CD4-positive, alpha-beta T cell treated with Interleukin-1 beta for 1 hour (primary cell): ENCODE data around the gene NRXN3.

Experiments
- DNase-seq, 2 donors: peaks; one replicate each; pipeline ENCODE4 v3.0.0-alpha.2; 2020 to 2022

The NRXN3 gene

DNA sequence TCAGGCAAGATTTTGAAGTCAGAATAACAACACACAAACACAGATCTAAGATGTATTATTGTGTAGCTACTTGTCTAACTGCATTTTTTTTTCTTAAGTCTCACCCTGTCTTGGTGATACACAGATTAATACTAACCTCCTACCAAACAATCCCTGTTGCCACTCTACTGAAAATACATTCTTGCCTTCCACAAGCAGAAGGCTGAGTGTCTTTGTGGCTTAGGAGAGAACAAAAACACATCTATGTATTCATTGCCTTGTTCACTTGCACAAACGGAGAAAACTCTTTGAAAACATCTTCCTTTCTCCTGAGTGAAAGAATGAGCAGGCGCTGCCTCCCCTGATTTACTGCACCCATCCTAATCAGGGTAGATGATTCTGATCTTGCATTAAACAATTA lies 1398.9 kb downstream of the NRXN3 start:
- DNase-seq: no peak

DNA sequence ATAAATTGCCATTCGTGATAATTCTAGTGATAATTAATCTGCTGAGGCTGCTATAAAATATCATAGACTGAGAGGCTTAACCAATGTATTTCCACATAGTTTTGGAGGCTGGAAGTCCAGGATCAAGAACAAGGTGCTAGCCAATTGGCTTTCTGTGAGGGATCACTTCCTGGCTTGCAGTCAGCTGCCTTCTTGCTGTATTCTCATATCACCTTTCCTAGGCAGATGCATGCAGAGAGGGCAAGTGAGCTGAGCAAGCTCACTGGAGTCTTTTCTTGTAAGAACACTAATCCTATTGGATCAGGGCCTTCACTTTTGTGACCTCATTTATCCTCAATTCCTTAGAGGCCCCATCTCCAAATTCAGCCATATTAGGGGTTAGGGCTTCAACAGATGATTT lies 1400.5 kb downstream of the NRXN3 start:
- no peak for DNase-seq

DNA sequence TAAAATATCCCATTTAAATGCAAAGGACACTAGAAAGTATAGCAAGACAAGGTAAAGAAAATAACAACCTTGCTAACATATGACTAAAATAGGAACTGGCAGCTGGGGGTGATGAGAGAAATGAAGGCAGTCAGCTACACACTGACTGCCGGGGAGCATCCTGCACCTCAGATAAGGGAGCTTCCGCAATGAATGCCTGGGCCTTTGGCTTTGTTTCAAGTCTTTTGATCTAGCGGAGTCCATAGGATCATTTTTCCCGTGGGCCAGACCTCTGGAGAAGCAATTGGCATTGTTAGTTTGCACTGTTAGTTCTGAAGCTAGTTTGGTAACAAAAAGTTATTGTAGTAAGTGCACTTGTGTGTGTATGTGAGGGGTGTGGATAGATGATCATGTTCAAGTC lies 1401.2 kb downstream of the NRXN3 start:
- DNase-seq: no peak

DNA sequence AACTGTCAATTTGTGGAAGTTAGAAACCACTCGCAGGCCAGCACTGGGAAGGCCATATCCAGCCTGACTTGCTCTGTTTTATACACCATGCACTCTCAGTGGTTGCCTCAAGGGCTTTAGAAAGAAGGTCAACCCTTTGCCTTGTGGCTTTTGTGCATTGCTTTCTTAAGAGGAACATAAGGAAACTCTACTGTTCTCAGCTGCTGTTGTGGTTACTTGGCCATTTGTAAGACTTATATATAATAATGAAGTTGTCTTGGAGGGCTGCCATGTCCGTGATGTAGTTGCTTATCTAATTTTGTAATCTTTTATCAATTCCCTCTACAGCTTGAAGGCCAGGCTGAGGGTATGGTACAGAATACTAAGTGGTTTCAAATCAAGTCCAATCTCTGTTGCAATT lies 1403.3 kb downstream of the NRXN3 start:
- no peak for DNase-seq

DNA sequence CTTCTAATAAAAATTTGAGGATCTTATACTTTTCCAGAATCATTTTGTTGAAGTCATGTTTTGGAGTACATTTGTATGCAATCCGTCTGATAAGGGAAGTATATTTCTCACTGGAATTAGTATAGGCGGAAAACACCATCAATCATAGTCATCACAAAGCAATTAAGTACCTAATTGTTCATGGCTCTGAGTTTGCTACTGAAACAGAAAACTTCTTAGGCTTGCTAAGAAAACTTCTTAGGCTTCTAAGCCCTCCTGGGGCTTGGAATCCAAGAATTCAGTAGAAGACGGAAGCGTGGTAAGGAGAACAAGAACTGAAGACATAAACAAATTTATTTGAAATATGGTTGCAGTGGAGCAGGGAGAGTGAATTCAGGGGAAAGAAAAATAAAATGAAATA lies 1404.9 kb downstream of the NRXN3 start:
- DNase-seq: no peak

DNA sequence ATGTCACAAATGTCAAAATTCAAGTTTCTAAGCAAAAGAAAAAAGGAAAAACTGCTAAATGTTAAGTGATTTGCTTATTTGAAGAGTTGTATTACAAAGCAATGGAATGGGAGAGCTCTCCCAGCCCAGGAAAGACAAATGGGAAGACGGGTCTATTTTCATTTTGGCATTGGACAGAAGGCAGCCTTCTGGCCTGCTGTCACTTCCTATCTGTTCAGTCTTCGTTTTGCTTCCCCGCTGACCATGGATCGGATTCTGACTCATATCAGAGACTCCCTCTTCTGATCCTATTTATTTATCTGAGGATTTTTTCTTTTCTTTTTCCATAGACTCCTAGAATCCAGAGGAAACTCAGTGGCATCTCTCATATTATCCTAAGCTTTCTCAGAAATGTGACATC lies 1406.3 kb downstream of the NRXN3 start:
- DNase-seq: no peak

DNA sequence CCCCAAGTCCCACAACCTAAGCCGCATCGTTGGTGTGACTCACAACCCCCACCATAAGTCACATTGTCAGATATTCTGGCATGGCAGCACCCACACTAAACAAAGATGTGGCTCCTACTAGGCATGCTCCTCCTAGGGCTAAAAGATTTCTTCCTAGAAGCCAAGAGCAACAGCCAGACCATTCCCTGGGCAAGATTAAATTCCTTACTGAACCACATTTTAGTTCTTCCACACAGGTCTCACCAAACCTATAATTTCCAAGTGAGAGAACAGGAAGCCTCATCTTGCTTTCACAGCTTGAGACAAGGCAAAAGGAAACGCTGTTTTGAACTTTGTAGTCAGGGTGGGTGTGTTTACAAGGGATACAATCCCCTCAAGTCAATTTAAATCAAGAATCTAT lies 1408.3 kb downstream of the NRXN3 start:
- DNase-seq: no peak

DNA sequence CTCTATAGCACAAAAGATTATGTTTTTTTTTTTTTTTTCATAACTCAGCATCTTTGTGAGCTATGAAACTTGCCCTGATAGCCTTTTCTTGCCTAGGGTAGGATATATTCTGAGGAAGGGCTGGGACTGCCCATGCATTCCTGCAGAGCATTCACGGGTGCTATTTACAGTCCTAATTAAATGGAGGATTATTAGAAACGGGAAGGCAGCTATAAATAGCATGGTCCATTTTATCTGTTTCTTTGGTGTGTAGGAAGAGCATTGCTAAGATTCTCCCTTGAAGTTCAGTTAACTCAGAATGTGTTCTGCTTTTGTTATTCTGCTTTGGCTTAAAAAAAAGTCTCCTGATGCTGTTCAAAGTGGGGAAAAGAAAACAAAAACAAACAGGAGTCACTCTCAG lies 1410.2 kb downstream of the NRXN3 start:
- no peak for DNase-seq

DNA sequence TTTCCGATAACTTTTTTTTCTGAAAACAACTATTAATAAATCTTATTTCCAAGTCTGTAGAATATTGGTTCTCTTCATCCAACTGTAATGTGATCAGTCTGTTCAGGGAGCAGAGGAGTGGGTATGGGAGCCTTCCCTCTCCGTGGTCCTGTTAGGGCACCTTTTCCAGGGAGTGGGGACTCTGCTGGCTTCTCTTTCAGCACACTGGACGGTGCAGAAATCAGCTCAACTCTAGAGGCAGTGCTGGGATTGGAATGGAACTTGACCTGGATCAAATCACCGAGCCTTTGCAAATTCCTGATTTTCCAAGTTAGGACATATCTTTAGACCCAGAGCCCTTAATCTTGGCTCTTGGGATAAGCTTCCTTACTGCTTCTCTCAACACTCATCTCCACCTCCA lies 1410.7 kb downstream of the NRXN3 start:
- DNase-seq: no peak

DNA sequence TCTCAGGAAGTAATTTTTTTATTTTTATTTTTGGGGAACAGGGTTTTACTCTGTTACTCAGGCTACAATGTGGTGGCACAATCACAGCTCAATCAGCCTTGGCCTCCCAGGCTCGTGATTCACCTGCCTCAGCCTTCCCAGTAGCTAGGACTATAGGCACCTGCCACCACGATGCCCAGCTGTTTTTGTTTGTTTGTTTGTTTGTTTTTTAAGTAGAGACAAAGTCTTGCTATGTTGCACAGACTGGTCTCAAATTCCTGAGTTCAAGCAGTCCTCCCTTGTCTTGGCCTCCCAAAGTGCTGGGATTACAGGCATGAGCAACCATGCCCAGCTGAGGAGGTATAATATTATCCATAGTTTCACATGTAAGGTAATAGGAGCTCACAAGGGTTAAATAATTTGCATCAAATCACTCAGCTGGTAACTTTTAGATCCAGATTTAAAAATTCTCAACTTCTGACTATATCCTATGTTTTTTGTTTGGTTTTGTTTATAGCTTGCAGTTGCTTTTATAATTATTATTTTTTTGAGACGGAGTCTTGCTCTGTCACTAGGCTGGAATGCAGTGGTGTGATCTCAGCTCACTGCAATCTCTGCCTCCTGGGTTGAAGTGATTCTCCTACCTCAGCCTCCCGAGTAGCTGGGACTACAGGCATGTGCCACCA lies 1411.9 kb downstream of the NRXN3 start:
- no peak for DNase-seq

DNA sequence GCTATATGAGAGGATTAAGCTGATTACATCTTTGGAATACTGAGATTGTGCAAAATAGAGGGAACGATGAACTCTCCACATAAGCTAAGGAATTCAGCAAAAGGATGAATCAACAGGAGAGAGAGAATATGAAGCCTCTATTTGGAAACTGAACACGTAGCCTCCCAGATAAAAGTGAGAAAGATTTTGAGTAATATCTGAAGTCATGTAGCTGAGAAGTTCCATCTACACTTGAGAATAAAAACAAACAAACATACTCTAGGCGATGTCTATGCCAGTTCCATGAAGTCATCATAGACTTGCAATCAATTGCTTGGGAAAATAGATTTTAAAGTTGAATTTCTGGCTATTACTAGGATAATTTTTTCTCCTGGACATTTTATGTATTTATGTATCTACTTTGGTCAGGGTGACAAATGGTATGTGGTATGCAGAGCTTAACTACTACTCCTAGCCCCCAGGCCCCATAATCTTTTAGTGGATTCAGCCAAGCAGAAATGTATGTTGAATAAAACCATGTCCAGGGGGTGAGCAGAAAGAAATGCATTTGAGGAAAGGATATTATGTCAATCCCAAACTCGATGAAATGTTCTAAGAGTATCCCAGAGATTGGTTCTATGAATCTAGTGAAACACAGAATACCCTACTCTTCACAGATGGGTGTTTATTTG lies 1413.7 kb downstream of the NRXN3 start:
- no peak for DNase-seq

DNA sequence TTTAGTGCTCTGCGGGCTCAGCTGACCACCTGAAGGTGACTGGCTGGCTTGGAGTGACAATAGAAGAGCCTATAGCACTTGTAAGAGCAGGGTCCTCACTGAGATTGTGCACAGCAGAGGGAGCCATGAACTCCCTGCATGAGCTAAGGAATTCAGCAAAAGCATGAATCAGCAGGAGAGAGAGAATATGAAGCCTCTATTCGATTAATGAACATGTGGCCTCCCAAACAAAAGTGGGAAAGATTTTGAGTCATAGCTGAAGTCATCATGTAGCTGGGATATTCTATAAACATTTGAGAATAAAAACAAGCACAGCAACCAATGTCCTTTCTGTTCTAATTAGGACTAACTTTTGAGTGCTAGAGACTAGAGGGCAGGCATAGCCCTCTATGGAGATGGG lies 1414.5 kb downstream of the NRXN3 start:
- no peak for DNase-seq

DNA sequence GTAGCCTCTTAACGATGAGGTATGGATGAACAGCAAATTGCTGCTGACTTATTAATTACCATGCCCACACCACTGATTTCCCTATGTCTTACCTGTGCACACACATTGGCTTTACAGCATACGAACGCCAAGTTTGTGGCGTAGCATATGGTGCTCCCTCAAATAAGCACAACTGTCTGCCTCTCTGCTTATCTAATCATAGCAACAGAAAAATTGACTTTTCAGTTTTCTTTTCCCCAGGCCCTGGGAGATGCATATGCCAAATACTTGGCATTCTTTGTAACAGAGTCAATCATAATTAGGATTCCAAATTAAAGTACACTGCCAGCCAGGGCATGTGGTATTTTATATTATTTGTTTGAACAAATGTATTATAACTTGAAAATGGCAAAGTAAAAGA lies 1415.7 kb downstream of the NRXN3 start:
- no peak for DNase-seq

DNA sequence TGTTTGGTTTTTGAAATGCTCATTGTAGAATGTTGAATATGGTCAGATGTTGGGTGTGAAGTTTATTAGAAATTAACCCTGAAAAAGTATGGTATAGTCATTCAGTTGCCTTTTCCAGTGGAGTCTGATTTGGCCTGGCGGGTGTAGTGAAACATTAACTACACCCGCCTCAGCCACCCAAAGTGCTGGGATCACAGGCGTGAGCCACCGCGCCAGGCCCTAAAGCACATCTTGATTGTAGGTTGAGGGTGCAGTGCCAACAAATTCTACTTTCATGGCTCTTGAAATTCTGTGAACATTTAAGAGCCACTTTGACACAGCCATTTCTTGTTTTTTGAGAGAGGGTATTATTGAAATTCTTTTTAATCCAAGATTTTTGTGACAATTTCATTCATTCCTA lies 1416.2 kb downstream of the NRXN3 start:
- no peak for DNase-seq

DNA sequence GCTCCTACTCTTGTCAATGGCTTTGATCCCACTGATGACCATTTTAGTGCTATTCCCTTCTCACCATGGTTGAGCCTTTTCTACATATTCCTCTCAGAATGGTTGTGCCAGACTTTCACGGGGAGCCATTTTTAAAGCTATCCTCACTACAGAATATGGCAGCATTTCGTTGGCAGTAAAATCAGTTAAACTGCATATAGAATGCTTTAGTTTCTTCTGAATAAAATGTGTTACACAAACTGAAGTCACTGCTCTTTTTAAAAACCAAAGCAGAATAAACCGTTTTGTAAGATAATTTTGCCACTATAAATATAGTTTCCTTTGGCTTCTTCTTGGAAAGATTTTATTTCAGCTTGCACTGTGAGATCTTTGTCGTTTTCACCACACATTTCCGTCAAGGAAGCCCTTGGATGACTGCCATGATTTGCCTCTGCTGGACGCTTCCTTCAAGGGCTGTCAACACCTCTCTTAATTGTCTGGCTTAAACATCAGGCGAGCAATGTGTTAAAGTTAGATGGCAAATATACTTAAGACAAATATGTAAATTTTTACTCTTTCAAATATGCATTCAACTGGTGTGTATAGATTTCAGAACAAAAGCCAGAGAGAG lies 1416.9 kb downstream of the NRXN3 start:
- no peak for DNase-seq

DNA sequence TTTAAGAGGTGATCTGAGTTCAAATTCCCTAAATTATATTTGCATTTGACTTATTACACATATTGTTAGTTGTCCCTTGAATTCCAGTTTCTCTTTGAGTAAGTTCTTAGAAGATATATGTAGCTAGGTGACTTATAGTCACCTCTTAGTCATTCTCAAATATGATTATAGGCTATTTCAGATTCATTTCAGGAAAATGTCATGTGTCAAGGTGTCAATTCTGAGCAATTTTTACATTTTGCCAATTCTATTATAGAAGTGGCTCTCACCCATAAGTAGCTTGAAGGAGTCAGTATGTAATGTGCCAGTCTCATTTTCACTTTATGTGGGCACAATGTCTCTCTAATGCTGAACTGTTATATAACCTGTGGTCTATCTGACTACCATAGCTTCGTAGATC lies 1417.7 kb downstream of the NRXN3 start:
- DNase-seq: no peak

DNA sequence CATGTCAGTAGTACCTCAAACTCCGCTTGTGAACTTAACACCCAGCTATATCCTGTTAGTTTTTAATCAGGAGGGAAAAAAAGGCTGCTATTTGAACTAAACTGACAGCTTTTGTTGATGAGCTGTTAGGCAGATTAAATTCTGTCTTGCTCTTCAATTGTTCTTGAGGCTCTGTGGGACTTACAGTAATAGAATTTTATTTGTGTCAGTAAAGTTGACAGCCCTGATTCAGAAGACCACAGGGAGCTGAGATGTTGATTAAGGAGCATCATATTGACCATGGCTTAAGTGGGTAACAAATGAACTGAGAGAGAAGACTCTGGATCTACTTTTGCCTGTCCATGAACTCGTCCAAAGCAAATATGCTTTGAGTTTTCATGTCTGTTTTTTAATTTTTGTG lies 1418.2 kb downstream of the NRXN3 start:
- DNase-seq: no peak

DNA sequence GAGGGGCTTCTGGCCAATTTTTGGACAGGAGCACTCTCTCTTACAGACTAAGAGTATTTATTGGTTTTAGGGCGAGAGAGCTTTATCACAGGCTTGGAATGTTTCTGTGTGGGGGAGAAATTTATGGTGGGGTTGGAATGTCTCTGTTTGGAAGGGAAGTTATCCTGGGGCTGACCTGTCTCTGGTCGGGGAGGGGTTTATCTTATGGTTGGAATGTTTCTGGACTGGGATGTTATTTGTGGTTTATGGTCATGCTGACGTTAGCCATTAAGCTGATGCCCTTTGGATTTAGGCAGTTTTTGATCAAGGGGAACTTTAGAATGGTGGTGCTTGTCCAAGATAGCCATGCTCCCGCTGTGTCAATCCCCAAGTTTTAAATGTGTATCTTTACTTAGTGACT lies 1426.4 kb downstream of the NRXN3 start:
- no peak for DNase-seq

DNA sequence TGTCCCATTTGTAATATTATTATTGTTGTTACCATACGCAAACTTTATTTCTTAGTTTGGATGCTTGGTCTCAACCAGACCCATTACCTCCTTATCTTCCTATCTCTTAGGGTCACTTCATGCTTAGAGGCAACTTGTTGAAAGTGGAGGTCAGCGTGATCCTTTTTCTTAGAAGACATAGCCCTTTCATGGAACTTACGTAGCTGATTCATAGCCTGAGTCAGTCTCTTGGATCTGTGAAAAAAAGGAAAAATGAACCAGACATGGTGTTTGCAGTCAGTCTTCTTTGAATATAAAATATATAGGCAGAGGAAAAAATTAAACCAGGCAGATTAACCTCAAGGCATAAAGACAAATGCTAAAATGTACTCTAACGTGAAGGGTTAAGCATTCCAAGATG lies 1427.4 kb downstream of the NRXN3 start:
- DNase-seq: no peak

DNA sequence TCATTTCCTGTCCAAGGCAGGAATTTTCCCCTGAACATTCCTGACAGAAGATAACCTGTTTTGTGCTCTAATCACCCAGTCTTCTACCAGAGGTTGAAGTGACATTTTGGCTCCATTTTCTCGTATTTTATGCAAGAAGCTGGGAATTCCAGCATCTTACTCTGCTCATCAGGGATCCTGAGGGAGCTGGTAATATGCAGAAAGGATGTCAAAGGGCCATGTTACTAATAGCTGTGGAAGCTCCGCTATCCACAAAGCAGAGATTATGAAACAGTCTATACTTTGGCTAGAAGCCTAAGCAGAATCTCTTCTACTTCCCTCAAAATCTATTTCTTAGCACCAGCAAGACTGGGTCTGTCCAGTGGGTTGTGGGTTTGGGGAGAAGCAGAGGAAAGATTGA lies 1428.2 kb downstream of the NRXN3 start:
- DNase-seq: no peak

DNA sequence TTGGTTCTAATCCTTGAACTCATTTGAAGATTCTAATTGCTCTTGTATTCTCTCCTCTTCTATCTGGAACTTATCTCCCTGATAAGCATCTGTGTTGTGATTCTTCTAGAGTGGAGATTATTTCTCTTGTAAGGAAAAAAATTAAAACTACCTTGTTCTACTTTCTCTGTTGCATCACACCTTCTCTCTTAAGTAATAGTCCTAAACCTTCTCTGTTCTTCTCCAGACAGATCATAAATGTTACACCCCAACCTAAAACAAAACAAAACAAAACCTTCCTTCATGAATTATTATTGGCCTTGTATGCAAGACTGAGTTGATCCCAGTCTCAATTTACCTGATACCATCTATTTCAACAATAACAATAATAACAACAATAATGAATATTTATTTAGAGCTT lies 1429.1 kb downstream of the NRXN3 start:
- DNase-seq: no peak

DNA sequence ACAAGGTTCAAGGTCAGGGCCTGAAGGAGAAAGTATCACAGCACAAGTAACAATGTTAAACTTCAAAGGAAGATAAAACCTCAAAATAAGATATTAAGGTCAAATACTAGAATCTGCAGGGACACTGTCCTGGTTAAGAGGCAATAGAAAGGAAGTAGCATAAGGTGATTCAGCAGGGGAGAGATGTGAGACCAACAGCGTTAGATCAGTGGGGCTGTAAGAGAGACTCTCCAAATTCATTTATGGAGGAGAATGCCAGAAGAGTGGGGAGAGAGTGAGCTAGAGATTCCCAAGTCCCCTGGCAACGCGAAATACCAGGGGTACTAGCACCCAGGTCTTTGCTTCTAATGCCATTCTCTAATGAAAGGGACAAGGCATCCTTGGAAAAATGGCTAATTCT lies 1430.2 kb downstream of the NRXN3 start:
- DNase-seq: no peak

DNA sequence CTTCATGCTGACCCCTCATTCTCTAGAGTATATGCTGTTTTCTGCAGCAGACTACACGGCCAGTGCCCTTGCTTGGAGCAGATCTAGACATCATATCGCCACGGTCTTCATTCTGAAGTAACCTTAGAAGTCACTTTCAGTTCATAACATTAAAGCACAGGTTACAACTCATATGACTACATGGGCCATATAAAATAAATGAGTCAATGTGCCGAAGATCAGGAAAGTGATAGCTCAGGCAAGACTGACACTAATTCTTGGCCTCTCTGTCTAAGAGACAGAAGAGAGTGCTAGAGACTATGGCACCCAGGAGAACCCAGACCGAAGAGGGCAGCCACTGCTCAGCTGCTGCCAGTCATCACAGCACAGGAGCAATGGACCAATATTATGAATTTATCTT lies 1431.4 kb downstream of the NRXN3 start:
- no peak for DNase-seq

DNA sequence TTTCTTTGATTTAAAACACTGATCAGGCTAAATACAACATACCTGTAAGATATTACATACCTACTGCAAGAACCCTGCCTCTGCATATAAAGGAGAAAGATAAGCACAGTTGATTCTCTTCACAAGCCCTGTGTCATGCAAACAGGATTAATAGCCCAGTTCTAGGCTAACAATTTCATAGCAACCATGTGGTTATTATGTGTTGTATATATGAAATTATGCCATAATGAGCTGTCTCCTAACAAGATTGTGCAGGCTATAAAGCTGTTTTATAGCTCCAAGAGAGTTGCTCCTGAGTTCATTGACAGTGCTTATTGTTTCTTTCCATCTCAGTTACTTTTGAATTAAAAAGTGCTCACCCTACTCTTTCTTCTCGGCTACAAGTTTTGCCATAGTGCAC lies 1431.9 kb downstream of the NRXN3 start:
- no peak for DNase-seq

DNA sequence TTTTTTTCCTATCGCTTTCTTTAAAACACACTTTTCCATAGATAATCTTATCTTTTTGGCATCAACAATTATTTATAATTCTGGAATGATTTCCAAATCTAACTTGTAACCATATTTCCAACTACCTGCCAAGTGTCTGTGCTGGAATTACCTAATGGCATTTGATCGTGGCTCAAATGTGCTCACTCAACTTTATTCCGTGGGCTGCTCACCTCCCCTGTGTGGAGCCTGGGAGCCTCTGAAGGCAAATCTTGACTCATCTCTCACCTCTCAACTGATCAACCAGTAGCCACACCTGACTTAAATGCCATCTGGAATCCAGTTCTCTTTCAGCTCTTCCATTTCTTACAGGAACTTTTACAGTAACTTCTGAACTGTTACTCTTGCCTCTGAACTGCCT lies 1432.6 kb downstream of the NRXN3 start:
- DNase-seq: no peak
